K562 (cell line): Measurements from ENCODE around the gene BICD1. TPM values are rescaled to one million over a fixed set of nuclear protein-coding genes. Genes with fewer than 3 reads are reported as not detected.

Source experiments
- ATAC-seq: fragments of 200-7000 bp; cut with Tn5 transposase; 3 replicates; pipeline ENCODE4 v1.9.1; 2020; ENCODE audit warnings: moderate library complexity
- BruUV-seq: library from RNA; stranded (reverse); fragments of 400-500 nt; replicated peaks from 2 replicates; lab custom pipeline; 2021; lab: Mats Ljungman, UMichigan
- CTCF ChIA-PET: fragments of 300-600 bp; formaldehyde crosslinking; extraction: SDS; loops from one replicate; lab custom pipeline; 2021; ENCODE audit warnings: low intra/inter-chr PET ratio; lab: Yijun Ruan, JAX
- POLR2A ChIA-PET: fragments of 300-600, 350-650 bp; sonication (Branson Sonifier 250); formaldehyde crosslinking; extraction: SDS; loops from one replicate; lab custom pipeline; 2021; ENCODE audit warnings: antibody characterized with exemption, inconsistent platforms; lab: Yijun Ruan, JAX
- DNase-seq, 4 experiments: peaks; one replicate each; pipeline versions ENCODE4 v3.0.0 to v3.0.0-alpha.2; 2011 to 2018; ENCODE audit warnings: low spot score in 3 of 4, mixed read lengths in 3 of 4; ENCODE audit errors: extremely low read depth in 1 of 4
- FAIRE-seq: peaks from 2 replicates; lab custom pipeline; 2011; peaks lifted over from hg19 to GRCh38; lab: Jason Lieb, UNC
- H2AFZ ChIP-seq: 2 replicates; pipeline ENCODE4 v1.6.0; 2011; ENCODE audit warnings: low read depth, low read length, control low read depth, inconsistent platforms
- H3K27ac ChIP-seq: fragments of 200-600 bp; 3 replicates; pipeline ENCODE4 v1.8.0; 2011; ENCODE audit warnings: low read depth, mild to moderate bottlenecking, control low read depth, inconsistent platforms, low read length, moderate library complexity, mixed read lengths; ENCODE audit errors: extremely low read depth
- H3K27me3 ChIP-seq, 2 experiments: fragments of 300-600 bp in 1 of 2; 2 replicates in 1 of 2; 3 replicates in 1 of 2; pipeline versions ENCODE4 v1.6.0 to v1.8.0; 2011; ENCODE audit warnings: inconsistent platforms in 2 of 2, low read length in 2 of 2, mild to moderate bottlenecking in 1 of 2, mixed read lengths in 1 of 2, moderate library complexity in 1 of 2; ENCODE audit not compliant: control insufficient read depth in 2 of 2, insufficient read depth in 2 of 2
- H3K36me3 ChIP-seq: fragments of 300-600 bp; 3 replicates; pipeline ENCODE4 v1.8.0; 2011; ENCODE audit warnings: mild to moderate bottlenecking, low read length, inconsistent platforms; ENCODE audit not compliant: control insufficient read depth, insufficient read depth
- H3K4me1 ChIP-seq, 2 experiments: fragments of 200-600 bp in 1 of 2; replicated peaks in 1 of 2; 2 replicates in 1 of 2; 3 replicates in 1 of 2; pipeline versions ENCODE4 v1.5.1 to v1.8.0; 2011; ENCODE audit warnings: inconsistent platforms in 2 of 2, low read length in 2 of 2, mild to moderate bottlenecking in 1 of 2, mixed read lengths in 1 of 2, moderate library complexity in 1 of 2; ENCODE audit not compliant: control insufficient read depth in 2 of 2, insufficient read depth in 2 of 2
- H3K4me2 ChIP-seq: 2 replicates; pipeline ENCODE4 v1.6.1; 2011; ENCODE audit warnings: low read length, control low read depth, inconsistent platforms, mixed read lengths; ENCODE audit not compliant: insufficient read depth
- H3K4me3 ChIP-seq: fragments of 200-600 bp; sonication (generic), shearing (Covaris generic); 2 replicates; pipeline ENCODE4 v1.5.1; 2016; ENCODE audit warnings: control low read depth, inconsistent platforms
- H3K79me2 ChIP-seq: fragments of 200-600 bp; 3 replicates; pipeline ENCODE4 v1.8.0; 2011; ENCODE audit warnings: low read length, inconsistent platforms; ENCODE audit not compliant: control insufficient read depth, insufficient read depth
- H3K9ac ChIP-seq, 2 experiments: 2 replicates each; pipeline versions ENCODE4 v1.6.0 to v1.6.1; 2011; ENCODE audit warnings: low read depth in 2 of 2, low read length in 2 of 2, control low read depth in 1 of 2, inconsistent platforms in 1 of 2, mild to moderate bottlenecking in 1 of 2, mixed read lengths in 1 of 2; ENCODE audit not compliant: insufficient read depth in 1 of 2
- H3K9me1 ChIP-seq: one replicate; pipeline ENCODE4 v1.6.0; 2011; ENCODE audit warnings: inconsistent platforms, mild to moderate bottlenecking, low read length, moderate library complexity; ENCODE audit not compliant: control insufficient read depth, insufficient read depth
- H3K9me3 ChIP-seq: replicated peaks from 2 replicates; pipeline ENCODE4 v1.5.1; 2011; ENCODE audit warnings: low read depth, low read length, inconsistent platforms; ENCODE audit not compliant: control insufficient read depth, insufficient read depth
- H4K20me1 ChIP-seq: replicated peaks from 2 replicates; pipeline ENCODE4 v1.6.1; 2011; ENCODE audit warnings: low read length, inconsistent platforms, mixed read lengths; ENCODE audit not compliant: control insufficient read depth, insufficient read depth
- CXXC5 ChIP-seq: fragments of 250-450 bp; sonication (Bioruptor Pico); IDR thresholded peaks from 2 replicates; pipeline ENCODE4 v1.8.0; 2022; ENCODE audit warnings: inconsistent platforms, mild to moderate bottlenecking, moderate library complexity
- EP300 ChIP-seq: IDR thresholded peaks from 2 replicates; pipeline ENCODE4 v1.6.1; 2012; ENCODE audit warnings: low read length, improper control_type of control experiment
- GTF2F1 ChIP-seq: IDR thresholded peaks from 2 replicates; pipeline ENCODE4 v1.6.1; 2011; ENCODE audit warnings: low read depth, low read length, improper control_type of control experiment
- JUND ChIP-seq, 2 experiments: IDR thresholded peaks; 2 replicates in 1 of 2; 3 replicates in 1 of 2; pipeline ENCODE4 v1.6.1; 2011; ENCODE audit warnings: borderline replicate concordance in 2 of 2, low read depth in 2 of 2, low read length in 2 of 2, improper control_type of control experiment in 1 of 2, missing biosample characterization in 1 of 2, missing genetic modification characterization in 1 of 2, missing genetic modification reagents in 1 of 2
- NELFE ChIP-seq: IDR thresholded peaks from 2 replicates; pipeline ENCODE4 v1.6.1; 2011; ENCODE audit warnings: mild to moderate bottlenecking; ENCODE audit not compliant: insufficient read depth, insufficient read length
- NR3C1 ChIP-seq: sonication (generic); formaldehyde crosslinking; IDR thresholded peaks from 2 replicates; pipeline ENCODE4 v1.8.1; 2022; ENCODE audit warnings: missing genetic modification reagents
- SIN3B ChIP-seq: fragments of 450-650 bp; IDR thresholded peaks from 2 replicates; pipeline ENCODE4 v1.6.1; 2017; ENCODE audit warnings: low read depth, mild to moderate bottlenecking, moderate library complexity
- SNIP1 ChIP-seq: fragments of 450-650 bp; IDR thresholded peaks from 2 replicates; pipeline ENCODE4 v1.7.1; 2017; ENCODE audit warnings: low read depth, mild to moderate bottlenecking
- TSC22D4 ChIP-seq: fragments of 450-650 bp; IDR thresholded peaks from 2 replicates; pipeline ENCODE4 v1.6.1; 2016; ENCODE audit warnings: missing genetic modification characterization, missing biosample characterization, control low read depth
- ZBED1 ChIP-seq: IDR thresholded peaks from 2 replicates; pipeline ENCODE4 v1.6.1; 2014
- ZBTB33 ChIP-seq: sonication (generic); formaldehyde crosslinking; IDR thresholded peaks from 2 replicates; pipeline ENCODE4 v1.8.1; 2023; ENCODE audit warnings: mild to moderate bottlenecking, missing genetic modification reagents
- ZBTB8A ChIP-seq: fragments of 450-650 bp; IDR thresholded peaks from 2 replicates; pipeline ENCODE4 v1.6.1; 2018; ENCODE audit warnings: mild to moderate bottlenecking, moderate library complexity; ENCODE audit not compliant: partially characterized antibody
- ZEB2 ChIP-seq: fragments of 450-650 bp; IDR thresholded peaks from 2 replicates; pipeline ENCODE4 v1.6.1; 2016
- ZFPM2 ChIP-seq: fragments of 250-450 bp; sonication (Bioruptor Pico); IDR thresholded peaks from 2 replicates; pipeline ENCODE4 v1.5.1; 2022; ENCODE audit warnings: mild to moderate bottlenecking
- ZKSCAN1 ChIP-seq: fragments of 150-350 bp; IDR thresholded peaks from 2 replicates; pipeline ENCODE4 v1.6.1; 2016; ENCODE audit warnings: low read depth, low read length
- ZNF444 ChIP-seq: fragments of 250-450 bp; sonication (Bioruptor Pico); IDR thresholded peaks from 2 replicates; pipeline ENCODE4 v1.4.0; 2020; ENCODE audit warnings: mild to moderate bottlenecking, moderate library complexity
- ZNF511 ChIP-seq: sonication (generic); formaldehyde crosslinking; IDR thresholded peaks from 2 replicates; pipeline ENCODE4 v1.8.0; 2022; ENCODE audit warnings: mild to moderate bottlenecking, missing genetic modification reagents
- ZNF79 ChIP-seq: fragments of 250-450 bp; sonication (Bioruptor Pico); IDR thresholded peaks from 2 replicates; pipeline ENCODE4 v1.4.0; 2020; ENCODE audit warnings: low read depth, mild to moderate bottlenecking, moderate library complexity
- in situ Hi-C: fragments of 300-500 bp; cut with MboI; formaldehyde crosslinking; loops from 4 replicates; pipeline ENCODE4 v1.15.0; 2018; ENCODE audit warnings: inconsistent platforms, mixed read lengths
- intact Hi-C: fragments of 100-400 bp; cut with micrococcal nuclease; formaldehyde crosslinking; loops from 2 replicates; pipeline ENCODE4 v1.14.2; 2022
- polyA plus RNA-seq, 8 experiments: library from polyadenylated mRNA; depleted of rRNA in 4 of 8; stranded (reverse) in 5 of 8; unstranded in 3 of 8; fragments of >200 nt; fragmentation: Nextera tagmentation in 2 of 8; fragmentation: Illumina TruSeq in 1 of 8; extraction: Ambion mirVana in 2 of 8; extraction: Trizol in 1 of 8; gene quantifications; 2 replicates each; pipeline versions ENCODE4 v1.2.1 to v1.2.3, GENCODE V29; 2011 to 2014; ENCODE audit warnings: inconsistent platforms in 1 of 8, missing spikeins in 1 of 8
- total RNA-seq, 7 experiments: library from RNA; depleted of rRNA in 6 of 7; stranded (reverse); fragments of >200 nt in 6 of 7; fragmentation: Illumina TruSeq in 2 of 7; extraction: Trizol in 2 of 7; gene quantifications; 2 replicates each; pipeline versions ENCODE4 v1.2.1 to v1.2.3, GENCODE V29; 2011 to 2021; ENCODE audit warnings: low replicate concordance in 1 of 7

BICD1 gene
- total and polyA plus RNA-seq, 9 of the 15 experiments (the other 6 are each of a cell fraction or from before 2014, with no cell fraction given), result 3.5 to 21.1 (median 12.5) TPM

GRCh38 chr12:32395026-32395425 lies 288.4 kb downstream of the BICD1 start:
- TF ChIP-seq SNIP1 (no peak), ZFPM2 (no peak), NR3C1 (CRISPR knock-in tag) (no peak), ZNF79 (CRISPR knock-in tag) (no peak), JUND (IDR thresholded peaks at IDR 0.05; ENCODE audit: borderline replicate concordance, low read depth, low read length) (no peak), JUND (tag; IDR thresholded peaks at IDR 0.05; ENCODE audit: borderline replicate concordance, low read depth, low read length) (no peak), GTF2F1 (no peak), ZEB2 (no peak), ZBTB8A (no peak), SIN3B (no peak), ZBED1 (no peak), ZKSCAN1 (no peak), ZNF444 (CRISPR knock-in tag) (no peak), ZBTB33 (CRISPR knock-in tag) (no peak), EP300 (no peak), CXXC5 (no peak), ZNF511 (CRISPR knock-in tag) (no peak), NELFE (no peak), TSC22D4 (no peak)
- Histone ChIP-seq H3K9me1 (no peaks in the 10 kb centered on the region), H2AFZ (no peak overlapping the region), H3K27me3 (peaks cover 0 to 14% of the 10 kb centered on the region in 2 experiments; a peak in 3 of 5 replicates), H3K36me3 (no peaks in the 10 kb centered on the region), H3K4me3 (no peak overlapping the region), H3K79me2 (no peaks in the 10 kb centered on the region), H3K4me2 (no peak overlapping the region), H4K20me1 (no peaks in the 10 kb centered on the region), H3K27ac (no peak overlapping the region), H3K9me3 (no peaks in the 10 kb centered on the region), H3K4me1 (peaks cover 4 to 13% of the 10 kb centered on the region in 2 experiments; a peak in 3 of 5 replicates), H3K9ac (no peak overlapping the region)
- no peak for DNase-seq
- ChIA-PET POLR2A (interaction anchor here (0.6 kb wide), 1 partner anchor 306 kb away, joined by 3 read pairs; no protein-coding TSS in a partner anchor), CTCF (no interaction called here)
- ATAC-seq, result no peak
- FAIRE-seq, result no peak
- no TSS peak for BruUV-seq
- in situ Hi-C loops, result no loop called here
- intact Hi-C loops, result no loop called here
